Transverse colon (tissue), 4 donors: Measurements from ENCODE around the gene MB. TPM values are rescaled to one million over a fixed set of nuclear protein-coding genes. Genes with fewer than 3 reads are reported as not detected.

Experiments used
- DNase-seq: peaks from one replicate; pipeline ENCODE4 v3.0.0-alpha.2; 2019
- H3K27ac ChIP-seq, 4 donors: fragments of 200-600 bp; sonication (generic); 2 replicates each; pipeline ENCODE4 v1.5.1; 2016 to 2018; ENCODE audit warnings: inconsistent platforms in 4 of 4
- H3K27me3 ChIP-seq: fragments of 200-600 bp; sonication (generic); 2 replicates; pipeline ENCODE4 v1.5.1; 2017; ENCODE audit warnings: inconsistent platforms
- H3K36me3 ChIP-seq, 4 donors: fragments of 200-600 bp; sonication (generic); 2 replicates each; pipeline ENCODE4 v1.5.1; 2017 to 2019; ENCODE audit warnings: inconsistent platforms in 4 of 4
- H3K4me1 ChIP-seq, 4 donors: fragments of 200-600 bp; sonication (generic); 2 replicates each; pipeline ENCODE4 v1.5.1; 2017 to 2020; ENCODE audit warnings: inconsistent platforms in 4 of 4
- H3K4me3 ChIP-seq, 4 donors: fragments of 200-600 bp; sonication (generic); 1 replicate in 1 of 4; 2 replicates in 3 of 4; pipeline versions ENCODE4 v1.5.1 to v1.6.1; 2017 to 2019; ENCODE audit warnings: inconsistent platforms in 4 of 4
- H3K9me3 ChIP-seq, 2 donors: fragments of 200-600 bp; sonication (generic); 2 replicates each; pipeline ENCODE4 v1.5.1; 2017 to 2019; ENCODE audit warnings: inconsistent platforms in 2 of 2
- EP300 ChIP-seq: sonication (generic); formaldehyde crosslinking; IDR thresholded peaks from one replicate; pipeline ENCODE4 v1.6.1; 2017; ENCODE audit warnings: antibody characterized with exemption, low read depth
- POLR2A ChIP-seq: fragments of 450-650 bp; IDR thresholded peaks from one replicate; pipeline ENCODE4 v1.6.1; 2016; ENCODE audit warnings: antibody characterized with exemption, mild to moderate bottlenecking, moderate library complexity
- POLR2AphosphoS5 ChIP-seq, 3 donors: sonication (generic); formaldehyde crosslinking; IDR thresholded peaks; one replicate each; pipeline ENCODE4 v1.6.1; 2016; ENCODE audit warnings: antibody characterized with exemption in 3 of 3
- WGBS, 2 donors: methylation state at CpG; one replicate each; pipeline ENCODE4 v1.1.5; 2018; ENCODE audit warnings: low coverage in 1 of 2; 5-methylcytosine and 5-hydroxymethylcytosine counted together
- in situ Hi-C, 4 donors: fragments of 200-750 bp; cut with MboI; loops; one replicate each; pipeline versions ENCODE4 v1.15.0 to v1.15.1; 2017; ENCODE audit warnings: low sequenced_read_pairs in 3 of 4, low pct_ligation_motif_present in 1 of 4, low pct_unique_long_range_greater_than_20kb in 1 of 4
- intact Hi-C: fragments of 100-400 bp; cut with DNase I; formaldehyde crosslinking; loops from one replicate; pipeline ENCODE4 v1.15.1; 2023; ENCODE audit warnings: low total_unique reads
- total RNA-seq, 4 donors: library from RNA; depleted of rRNA; stranded (reverse); fragments of >200 nt; gene quantifications; one replicate each; pipeline ENCODE4 v1.1.0, GENCODE V29; 2016
- TF ChIP-seq, protein P1 (sequence below), 5 experiments: fragments of 200-600 bp in 3 of 5; fragments of 450-650 bp in 2 of 5; sonication (generic) in 3 of 5; IDR thresholded peaks; 1 replicate in 2 of 5; 2 replicates in 3 of 5; pipeline ENCODE4 v1.5.1; 2016 to 2017; ENCODE audit warnings: antibody characterized with exemption in 5 of 5, inconsistent platforms in 3 of 5, mild to moderate bottlenecking in 2 of 5, moderate library complexity in 1 of 5

The MB gene
- total RNA-seq, 4 donors from 2014 or later = 9.0 to 37.0 (median 15.7) TPM; not detected in 1

GRCh38 chr22:35593891-35594470, 23.1 kb downstream of the MB start:
- Histone ChIP-seq H3K9me3 (no peaks in the 10 kb centered on the region), H3K4me3 (no peak overlapping the region), H3K36me3 (no peaks in the 10 kb centered on the region), H3K27me3 (no peaks in the 10 kb centered on the region), H3K4me1 (peaks cover 5 to 17% (median 5%) of the 10 kb centered on the region in 4 donors), H3K27ac (peak overlapping the region in 2 of 4 donors; percentile 77 to 85)
- DNase-seq = no peak
- TF ChIP-seq POLR2AphosphoS5 (IDR thresholded peaks at IDR 0.05) = no peak
- no peak for TF ChIP-seq POLR2A
- TF ChIP-seq, protein P1, sequence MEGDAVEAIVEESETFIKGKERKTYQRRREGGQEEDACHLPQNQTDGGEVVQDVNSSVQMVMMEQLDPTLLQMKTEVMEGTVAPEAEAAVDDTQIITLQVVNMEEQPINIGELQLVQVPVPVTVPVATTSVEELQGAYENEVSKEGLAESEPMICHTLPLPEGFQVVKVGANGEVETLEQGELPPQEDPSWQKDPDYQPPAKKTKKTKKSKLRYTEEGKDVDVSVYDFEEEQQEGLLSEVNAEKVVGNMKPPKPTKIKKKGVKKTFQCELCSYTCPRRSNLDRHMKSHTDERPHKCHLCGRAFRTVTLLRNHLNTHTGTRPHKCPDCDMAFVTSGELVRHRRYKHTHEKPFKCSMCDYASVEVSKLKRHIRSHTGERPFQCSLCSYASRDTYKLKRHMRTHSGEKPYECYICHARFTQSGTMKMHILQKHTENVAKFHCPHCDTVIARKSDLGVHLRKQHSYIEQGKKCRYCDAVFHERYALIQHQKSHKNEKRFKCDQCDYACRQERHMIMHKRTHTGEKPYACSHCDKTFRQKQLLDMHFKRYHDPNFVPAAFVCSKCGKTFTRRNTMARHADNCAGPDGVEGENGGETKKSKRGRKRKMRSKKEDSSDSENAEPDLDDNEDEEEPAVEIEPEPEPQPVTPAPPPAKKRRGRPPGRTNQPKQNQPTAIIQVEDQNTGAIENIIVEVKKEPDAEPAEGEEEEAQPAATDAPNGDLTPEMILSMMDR (IDR thresholded peaks at IDR 0.05) = no peak
- TF ChIP-seq EP300 = no peak
- intact Hi-C loops = no loop called here
- in situ Hi-C loops = no loop called here
- 76% methylated on average over 14 of the region's 14 CpGs; no CpG with 5 or more reads in 1 of the 2 donors for WGBS, 2 donors

- intact Hi-C loops = no loop called here
- Histone ChIP-seq H3K9me3 (no peaks in the 10 kb centered on the region), H3K27me3 (no peaks in the 10 kb centered on the region), H3K4me1 (peaks cover 5 to 17% (median 5%) of the 10 kb centered on the region in 4 donors), H3K27ac (peak overlapping the region; percentile 64 to 85 (median 72)), H3K4me3 (no peak overlapping the region), H3K36me3 (no peaks in the 10 kb centered on the region)
- 20 to 45% methylated on average over 1 to 3 of the region's 3 CpGs for WGBS, 2 donors
- TF ChIP-seq, protein P1 (IDR thresholded peaks at IDR 0.05) = no peak
- TF ChIP-seq POLR2A (no peak), EP300 (no peak), POLR2AphosphoS5 (IDR thresholded peaks at IDR 0.05) (no peak)
- DNase-seq = no peak
- in situ Hi-C loops = no loop called here
Observed at GRCh38 chr22:35593071-35593890, 23.8 kb downstream of the MB start.

DNA sequence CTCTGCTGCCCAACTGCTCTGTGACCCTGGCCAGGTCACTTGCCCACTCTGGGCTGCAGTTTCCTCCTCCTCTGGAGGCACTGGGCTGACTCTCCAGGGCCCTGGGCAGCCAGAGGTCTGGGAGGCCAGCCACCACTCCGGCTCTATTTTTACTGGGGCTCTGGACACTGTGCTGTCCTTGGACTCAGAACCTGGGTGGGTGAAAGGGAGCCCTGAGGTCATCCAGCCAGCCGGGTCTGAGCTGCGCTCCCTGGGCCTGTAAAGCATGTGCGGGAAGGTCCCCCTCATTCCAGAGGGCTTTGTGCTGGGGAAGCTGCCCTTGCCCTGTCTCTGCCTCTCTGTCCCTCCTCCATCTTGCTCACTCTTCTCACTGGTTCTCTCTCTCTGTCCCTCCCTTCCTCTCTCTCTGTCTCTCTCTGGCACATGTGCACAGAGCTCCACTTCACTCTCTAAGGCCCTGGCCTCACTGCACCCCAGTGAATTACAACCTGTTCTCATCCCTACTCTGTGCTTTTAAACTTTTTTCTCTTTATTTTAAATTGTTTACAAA, 24.6 kb downstream of the MB start:
- Histone ChIP-seq H3K27ac (peak overlapping the region; percentile 64 to 85 (median 72)), H3K4me3 (no peak overlapping the region), H3K36me3 (no peaks in the 10 kb centered on the region), H3K9me3 (no peaks in the 10 kb centered on the region), H3K4me1 (peaks cover 5 to 17% (median 5%) of the 10 kb centered on the region in 4 donors), H3K27me3 (no peaks in the 10 kb centered on the region)
- DNase-seq = no peak
- WGBS, 2 donors = 48% methylated on average over 4 of the region's 4 CpGs; no CpG with 5 or more reads in 1 of the 2 donors
- intact Hi-C loops (no loop called here), in situ Hi-C loops (no loop called here)
- TF ChIP-seq, protein P1 (IDR thresholded peaks at IDR 0.05) = no peak
- no peak for TF ChIP-seq EP300
- TF ChIP-seq POLR2A = no peak

DNA sequence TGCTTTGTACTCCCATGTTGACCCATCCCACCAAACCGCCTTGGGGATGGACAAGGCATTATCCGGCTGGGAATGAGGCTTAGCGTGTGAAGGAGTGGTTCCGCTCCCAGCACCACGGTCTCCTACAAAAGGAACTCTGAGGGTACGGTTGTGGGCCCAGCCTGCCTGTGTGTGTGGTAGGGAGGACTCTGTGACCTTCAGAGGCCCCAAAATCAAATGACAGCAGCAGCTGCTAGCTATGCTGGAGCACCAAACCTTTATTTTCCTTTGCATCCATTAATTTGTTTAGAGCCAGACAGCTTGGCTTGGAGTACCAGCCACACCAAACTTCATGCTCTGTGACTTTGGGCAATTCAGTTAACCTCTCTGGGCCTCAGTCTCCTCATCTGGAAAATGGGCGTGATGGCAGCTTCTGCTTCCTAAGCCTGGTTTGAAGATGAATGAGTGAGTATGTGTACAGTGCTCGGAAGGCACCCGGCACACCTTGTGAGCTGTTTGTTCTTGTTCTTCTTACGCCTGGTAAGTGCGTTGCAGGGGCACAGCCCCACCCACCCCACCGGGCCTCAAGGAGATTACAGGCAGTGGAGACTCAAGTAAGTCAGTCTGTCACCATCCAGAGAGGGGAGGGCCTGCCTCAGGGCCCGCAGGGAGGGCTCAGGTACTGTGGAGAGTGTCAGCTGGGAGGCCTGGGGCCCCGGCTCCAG, 25.3 kb downstream of the MB start:
- no peak overlapping the region for H3K4me3 ChIP-seq
- peak overlapping the region; percentile 64 to 85 (median 72) for H3K27ac ChIP-seq
- WGBS, 2 donors = 92% methylated on average over 12 of the region's 14 CpGs; no CpG with 5 or more reads in 1 of the 2 donors
- no peaks in the 10 kb centered on the region for H3K36me3 ChIP-seq
- H3K9me3 ChIP-seq = no peaks in the 10 kb centered on the region
- DNase-seq = no peak
- H3K27me3 ChIP-seq = no peaks in the 10 kb centered on the region
- intact Hi-C loops = no loop called here
- in situ Hi-C loops = no loop called here
- H3K4me1 ChIP-seq = peaks cover 5 to 17% (median 5%) of the 10 kb centered on the region in 4 donors
- TF ChIP-seq POLR2AphosphoS5 (IDR thresholded peaks at IDR 0.05) (no peak), POLR2A (no peak), EP300 (no peak)
- TF ChIP-seq, protein P1 (IDR thresholded peaks at IDR 0.05) = no peak
